ENCODE data around the gene ABCA6. TPM values are rescaled to one million over a fixed set of nuclear protein-coding genes. Genes with fewer than 3 reads are reported as not detected.

ABCA6 gene
- total RNA-seq, 1 donor from 2014 or later = 32.0 TPM

GRCh38 chr17:69143683-69144231 is 2.1 kb upstream of the ABCA6 start:
- DNase-seq (ENCODE audit: low read depth, low spot score) = no peak

GRCh38 chr17:69143151-69143550 is 1.5 kb upstream of the ABCA6 start:
- DNase-seq (ENCODE audit: low read depth, low spot score) = no peak

GRCh38 chr17:69142175-69142802 is 594 bp upstream of the ABCA6 start:
- peak; percentile 3 for DNase-seq (ENCODE audit: low read depth, low spot score)

- no peak for DNase-seq (ENCODE audit: low read depth, low spot score)
Observed at GRCh38 chr17:69134112-69134511, 7.6 kb downstream of the ABCA6 start.

GRCh38 chr17:69130627-69131296 is 10.9 kb downstream of the ABCA6 start:
- no peak for DNase-seq (ENCODE audit: low read depth, low spot score)

- DNase-seq (ENCODE audit: low read depth, low spot score) = no peak
Observed at GRCh38 chr17:69123626-69124025, 18.1 kb downstream of the ABCA6 start.

- DNase-seq (ENCODE audit: low read depth, low spot score) = no peak
Observed at GRCh38 chr17:69122065-69122464, 19.6 kb downstream of the ABCA6 start.

GRCh38 chr17:69117855-69118784 is 23.6 kb downstream of the ABCA6 start:
- no peak for DNase-seq (ENCODE audit: low read depth, low spot score)

- no peak for DNase-seq (ENCODE audit: low read depth, low spot score)
Observed at GRCh38 chr17:69111794-69112193, 29.9 kb downstream of the ABCA6 start.

GRCh38 chr17:69105907-69106730 is 35.6 kb downstream of the ABCA6 start:
- DNase-seq (ENCODE audit: low read depth, low spot score) = no peak

GRCh38 chr17:69103557-69104233 is 38.0 kb downstream of the ABCA6 start:
- DNase-seq (ENCODE audit: low read depth, low spot score) = no peak

GRCh38 chr17:69098625-69099024 is 43.1 kb downstream of the ABCA6 start:
- no peak for DNase-seq (ENCODE audit: low read depth, low spot score)

- no peak for DNase-seq (ENCODE audit: low read depth, low spot score)
Observed at GRCh38 chr17:69096541-69096940, 45.2 kb downstream of the ABCA6 start.

- DNase-seq (ENCODE audit: low read depth, low spot score) = no peak
Observed at GRCh38 chr17:69093995-69094394, 47.7 kb downstream of the ABCA6 start.

- peak; percentile 41 for DNase-seq (ENCODE audit: low read depth, low spot score)
Observed at GRCh38 chr17:69093279-69093789, 48.4 kb downstream of the ABCA6 start.

GRCh38 chr17:69090365-69090764 is 51.3 kb downstream of the ABCA6 start:
- DNase-seq (ENCODE audit: low read depth, low spot score) = no peak

- no peak for DNase-seq (ENCODE audit: low read depth, low spot score)
Observed at GRCh38 chr17:69088643-69089200, 53.0 kb downstream of the ABCA6 start.

- DNase-seq (ENCODE audit: low read depth, low spot score) = no peak
Observed at GRCh38 chr17:69086641-69087040, 55.1 kb downstream of the ABCA6 start.

- DNase-seq (ENCODE audit: low read depth, low spot score) = no peak
Observed at GRCh38 chr17:69084911-69085310, 56.8 kb downstream of the ABCA6 start.

- DNase-seq (ENCODE audit: low read depth, low spot score) = no peak
Observed at GRCh38 chr17:69082696-69083095, 59.0 kb downstream of the ABCA6 start.
